ENCODE data around the gene DHRS12.

Gene DHRS12

DNA sequence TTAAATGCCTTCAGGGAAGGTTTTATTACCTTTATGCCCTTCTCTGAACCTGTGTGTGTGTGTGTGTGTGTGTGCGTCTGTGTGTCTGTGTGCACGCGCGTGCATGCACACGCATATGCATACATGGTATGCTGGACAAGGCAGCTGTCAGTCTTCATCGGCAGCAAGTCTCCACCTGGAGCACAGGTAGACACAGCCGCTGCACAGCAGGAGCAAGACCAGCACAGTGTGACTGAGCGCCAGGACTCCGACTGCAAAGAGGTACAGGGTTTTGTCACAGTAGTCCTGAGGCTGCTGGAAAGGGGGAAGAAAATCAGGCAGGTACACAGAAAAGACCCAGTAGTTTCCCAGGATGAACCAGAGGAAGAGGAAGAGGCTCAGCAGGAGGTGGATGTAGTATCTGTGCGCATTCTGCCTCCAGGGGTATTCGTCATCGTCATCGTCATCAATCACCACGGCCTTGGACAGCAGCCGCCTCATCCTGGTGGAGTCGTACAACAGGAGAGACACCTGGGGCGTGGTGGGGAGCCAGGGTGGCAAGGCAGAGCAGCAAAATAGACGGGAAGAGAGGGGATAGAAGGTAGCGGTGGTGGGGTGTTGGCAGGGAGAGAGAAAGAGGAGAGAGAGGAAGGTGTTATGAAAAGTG, 12.8 kb upstream of the DHRS12 start:
- Mint-ChIP-seq H3K4me3 (no peak overlapping the region), H3K36me3 (ENCODE audit: low read depth) (no peaks in the 10 kb centered on the region), H3K4me1 (peaks cover 6% of the 10 kb centered on the region), H3K27ac (no peak overlapping the region), H3K9me3 (no peaks in the 10 kb centered on the region), H3K27me3 (ENCODE audit: low read depth) (peaks cover 28% of the 10 kb centered on the region)
- TF ChIP-seq, protein P1, sequence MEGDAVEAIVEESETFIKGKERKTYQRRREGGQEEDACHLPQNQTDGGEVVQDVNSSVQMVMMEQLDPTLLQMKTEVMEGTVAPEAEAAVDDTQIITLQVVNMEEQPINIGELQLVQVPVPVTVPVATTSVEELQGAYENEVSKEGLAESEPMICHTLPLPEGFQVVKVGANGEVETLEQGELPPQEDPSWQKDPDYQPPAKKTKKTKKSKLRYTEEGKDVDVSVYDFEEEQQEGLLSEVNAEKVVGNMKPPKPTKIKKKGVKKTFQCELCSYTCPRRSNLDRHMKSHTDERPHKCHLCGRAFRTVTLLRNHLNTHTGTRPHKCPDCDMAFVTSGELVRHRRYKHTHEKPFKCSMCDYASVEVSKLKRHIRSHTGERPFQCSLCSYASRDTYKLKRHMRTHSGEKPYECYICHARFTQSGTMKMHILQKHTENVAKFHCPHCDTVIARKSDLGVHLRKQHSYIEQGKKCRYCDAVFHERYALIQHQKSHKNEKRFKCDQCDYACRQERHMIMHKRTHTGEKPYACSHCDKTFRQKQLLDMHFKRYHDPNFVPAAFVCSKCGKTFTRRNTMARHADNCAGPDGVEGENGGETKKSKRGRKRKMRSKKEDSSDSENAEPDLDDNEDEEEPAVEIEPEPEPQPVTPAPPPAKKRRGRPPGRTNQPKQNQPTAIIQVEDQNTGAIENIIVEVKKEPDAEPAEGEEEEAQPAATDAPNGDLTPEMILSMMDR (IDR thresholded peaks at IDR 0.05; ENCODE audit: unreplicated experiment in 3 of 3) = no peak

DNA sequence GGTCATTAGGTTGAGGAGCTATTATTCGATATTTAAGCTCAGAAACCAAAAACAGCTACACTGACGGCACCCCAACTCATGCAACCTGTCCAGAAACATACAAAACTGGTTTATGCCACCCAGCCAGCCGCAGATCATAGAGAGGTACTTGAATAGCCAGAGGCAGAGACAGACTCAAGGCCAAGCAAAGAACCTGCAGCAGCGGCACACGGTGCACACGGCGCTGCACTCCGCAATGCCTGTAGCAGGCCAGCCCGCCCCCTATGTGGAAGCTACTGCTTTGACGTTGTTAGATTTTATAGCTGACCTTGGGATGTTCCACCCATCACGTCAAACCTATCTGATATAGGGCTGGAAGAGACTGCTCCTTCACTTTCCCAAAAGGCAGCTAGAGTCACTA, 11.9 kb upstream of the DHRS12 start:
- TF ChIP-seq, protein P1 (IDR thresholded peaks at IDR 0.05; ENCODE audit: unreplicated experiment in 3 of 3) = no peak
- H3K4me1 Mint-ChIP-seq = peaks cover 6% of the 10 kb centered on the region
- H3K36me3 Mint-ChIP-seq (ENCODE audit: low read depth) = no peaks in the 10 kb centered on the region
- H3K27ac Mint-ChIP-seq = no peak overlapping the region
- H3K9me3 Mint-ChIP-seq = no peaks in the 10 kb centered on the region
- no peak overlapping the region for H3K4me3 Mint-ChIP-seq
- H3K27me3 Mint-ChIP-seq (ENCODE audit: low read depth) = peaks cover 23% of the 10 kb centered on the region

DNA sequence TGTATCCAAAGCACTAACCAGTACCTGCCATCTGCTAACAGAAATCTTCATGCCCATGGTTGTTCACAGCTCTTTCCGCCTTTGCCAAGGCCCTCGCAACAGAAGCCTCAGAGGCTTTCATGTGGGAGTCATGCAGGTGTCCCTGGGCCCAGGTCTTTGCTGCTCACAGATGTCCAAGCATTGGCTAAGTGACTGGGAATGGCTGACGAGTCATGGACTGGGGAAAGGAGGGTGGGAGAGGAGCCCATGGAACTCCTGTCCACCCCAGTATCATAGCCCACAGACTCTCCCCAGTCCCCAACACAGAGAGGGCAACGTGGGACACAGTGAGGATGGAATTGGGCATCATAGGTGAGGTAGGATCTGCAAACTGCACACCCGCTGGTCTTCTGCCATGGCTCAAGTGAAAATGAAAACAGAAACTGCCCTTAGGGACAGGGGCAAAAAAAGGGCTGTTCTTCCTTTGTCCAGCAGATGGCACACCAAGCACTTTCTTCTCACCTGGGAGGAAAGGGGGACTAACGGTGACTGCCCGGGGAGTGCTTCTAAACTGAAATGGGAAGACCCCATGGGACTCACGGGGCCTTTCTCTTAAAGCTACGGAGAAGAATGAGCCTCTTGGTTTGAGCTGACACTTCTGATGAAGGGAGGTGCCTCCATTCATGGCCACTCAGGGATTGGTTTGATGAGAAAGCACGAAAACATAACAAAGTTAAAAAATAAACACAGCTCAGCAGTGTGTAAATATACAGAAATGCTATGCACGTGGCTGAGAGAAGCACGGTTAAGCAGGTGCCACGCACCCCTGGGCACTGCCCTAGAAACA, 11.1 kb upstream of the DHRS12 start:
- Mint-ChIP-seq H3K27ac (no peak overlapping the region), H3K27me3 (ENCODE audit: low read depth) (peaks cover 22% of the 10 kb centered on the region), H3K36me3 (ENCODE audit: low read depth) (no peaks in the 10 kb centered on the region), H3K9me3 (no peaks in the 10 kb centered on the region), H3K4me1 (peaks cover 6% of the 10 kb centered on the region), H3K4me3 (peak overlapping the region in 1 of 3 experiments; percentile 21)
- TF ChIP-seq, protein P1 (IDR thresholded peaks at IDR 0.05; ENCODE audit: unreplicated experiment in 3 of 3) = peak; percentile 70 to 76 (median 72)

DNA sequence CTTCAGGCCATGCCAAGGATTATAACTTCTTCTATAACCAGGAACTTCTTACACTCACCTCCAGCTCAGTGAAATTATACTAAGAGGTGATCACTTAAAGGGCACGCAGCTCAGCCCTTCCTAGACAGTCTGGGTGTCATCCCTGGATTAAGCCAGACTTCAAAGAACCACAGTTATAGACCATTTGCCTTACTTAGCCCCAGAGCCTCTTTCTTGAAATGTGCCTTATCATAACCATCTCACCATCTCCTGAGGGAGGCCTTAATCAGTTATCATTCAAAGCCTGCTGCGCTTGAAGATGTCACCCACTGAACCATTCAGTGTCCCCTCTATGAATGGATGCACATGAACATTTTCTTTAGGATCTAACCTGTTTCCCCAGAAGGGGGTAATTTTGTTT, 10.1 kb upstream of the DHRS12 start:
- H3K27me3 Mint-ChIP-seq (ENCODE audit: low read depth) = peaks cover 17% of the 10 kb centered on the region
- H3K4me3 Mint-ChIP-seq = no peak overlapping the region
- TF ChIP-seq, protein P1 (IDR thresholded peaks at IDR 0.05; ENCODE audit: unreplicated experiment in 3 of 3) = no peak
- peaks cover 6% of the 10 kb centered on the region for H3K4me1 Mint-ChIP-seq
- no peaks in the 10 kb centered on the region for H3K9me3 Mint-ChIP-seq
- H3K36me3 Mint-ChIP-seq (ENCODE audit: low read depth) = no peaks in the 10 kb centered on the region
- H3K27ac Mint-ChIP-seq = no peak overlapping the region

DNA sequence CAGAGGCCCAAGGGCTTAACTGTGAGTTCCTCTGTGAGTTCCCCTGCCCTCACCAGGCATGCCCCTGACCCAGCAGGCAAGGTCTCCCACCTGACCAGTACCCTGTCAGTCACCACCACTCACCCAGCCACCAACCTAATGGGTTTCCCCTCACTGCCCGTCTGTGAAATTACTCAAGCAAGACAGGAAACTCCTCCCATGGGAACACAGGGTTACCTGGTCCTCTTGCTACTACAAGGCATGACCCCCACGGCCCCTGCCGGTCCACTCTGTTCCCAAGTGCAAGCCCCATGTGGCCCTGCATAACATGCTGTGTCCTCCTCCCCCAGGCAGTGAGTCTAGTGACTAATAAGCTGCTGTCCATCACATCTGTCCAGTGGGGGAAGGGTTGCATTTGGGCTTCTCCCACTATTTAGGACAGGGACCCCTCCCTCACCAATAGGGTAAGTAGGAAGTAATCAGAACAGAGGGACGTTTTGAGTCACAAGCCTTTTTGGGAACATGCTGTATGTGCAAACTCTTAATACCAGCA, 8.0 kb upstream of the DHRS12 start:
- Mint-ChIP-seq H3K36me3 (ENCODE audit: low read depth) (no peaks in the 10 kb centered on the region), H3K27ac (no peak overlapping the region), H3K4me3 (no peak overlapping the region), H3K9me3 (no peaks in the 10 kb centered on the region), H3K4me1 (peaks cover 6% of the 10 kb centered on the region), H3K27me3 (ENCODE audit: low read depth) (peaks cover 13% of the 10 kb centered on the region)
- TF ChIP-seq, protein P1 (IDR thresholded peaks at IDR 0.05; ENCODE audit: unreplicated experiment in 3 of 3) = no peak
